Activated naive CD8-positive, alpha-beta T cell treated with anti-CD3 and anti-CD28 coated beads, Interleukin-2, amount 10 ng/mL, durations not matched to agents 7 days and 5 days (primary cell): ENCODE data around the gene FBLIM1. TPM values are rescaled to one million over a fixed set of nuclear protein-coding genes. Genes with fewer than 3 reads are reported as not detected.

Experiments used
- ATAC-seq: fragments of 150-1000 bp; cut with Tn5 transposase; one replicate; pipeline ENCODE4 v1.10.0; 2021; ENCODE audit warnings: low read depth, moderate library complexity
- POLR2A ChIA-PET: fragments of 350-600 bp; sonication (Branson Sonifier 250); formaldehyde crosslinking; loops from one replicate; lab custom pipeline; 2021; ENCODE audit warnings: antibody characterized with exemption; lab: Charles Lee
- DNase-seq: peaks from one replicate; pipeline ENCODE4 v3.0.0; 2021
- H3K27ac Mint-ChIP-seq: one replicate; pipeline ENCODE4 v1.8.0; 2022; ENCODE audit warnings: mild to moderate bottlenecking, mixed read lengths
- H3K27me3 Mint-ChIP-seq: one replicate; pipeline ENCODE4 v1.8.0; 2022; ENCODE audit warnings: mild to moderate bottlenecking, moderate library complexity, mixed read lengths
- H3K36me3 Mint-ChIP-seq: one replicate; pipeline ENCODE4 v1.8.0; 2021; ENCODE audit warnings: mild to moderate bottlenecking, mixed read lengths
- H3K4me1 Mint-ChIP-seq: one replicate; pipeline ENCODE4 v1.8.0; 2021; ENCODE audit warnings: mixed read lengths
- H3K4me3 Mint-ChIP-seq: one replicate; pipeline ENCODE4 v1.8.0; 2022; ENCODE audit warnings: mild to moderate bottlenecking, moderate library complexity, mixed read lengths
- H3K9me3 Mint-ChIP-seq: one replicate; pipeline ENCODE4 v1.8.0; 2021; ENCODE audit warnings: mixed read lengths
- total RNA-seq, 2 experiments: library from RNA; stranded (reverse); gene quantifications; one replicate each; pipeline ENCODE4 v1.2.3, GENCODE V29; 2021

FBLIM1 gene
- total RNA-seq, 2 experiments from 2014 or later, result 0.26 TPM; not detected in 1

GRCh38 chr1:15744122-15744679 lies 14.4 kb upstream of the FBLIM1 start:
- H3K36me3 Mint-ChIP-seq, result no peaks in the 10 kb centered on the region
- H3K9me3 Mint-ChIP-seq, result no peaks in the 10 kb centered on the region
- H3K4me1 Mint-ChIP-seq, result peaks cover 5% of the 10 kb centered on the region
- ATAC-seq, result no peak
- POLR2A ChIA-PET, result no interaction called here
- H3K4me3 Mint-ChIP-seq, result no peak overlapping the region
- H3K27me3 Mint-ChIP-seq, result no peaks in the 10 kb centered on the region
- DNase-seq, result no peak
- H3K27ac Mint-ChIP-seq, result no peak overlapping the region

- ATAC-seq, result no peak
- H3K9me3 Mint-ChIP-seq, result no peaks in the 10 kb centered on the region
- DNase-seq, result no peak
- H3K27ac Mint-ChIP-seq, result no peak overlapping the region
- no peaks in the 10 kb centered on the region for H3K36me3 Mint-ChIP-seq
- POLR2A ChIA-PET, result no interaction called here
- H3K4me1 Mint-ChIP-seq, result no peaks in the 10 kb centered on the region
- no peaks in the 10 kb centered on the region for H3K27me3 Mint-ChIP-seq
- no peak overlapping the region for H3K4me3 Mint-ChIP-seq
Measured at GRCh38 chr1:15747378-15747777, 11.2 kb upstream of the FBLIM1 start.

GRCh38 chr1:15748264-15748663 lies 10.3 kb upstream of the FBLIM1 start:
- POLR2A ChIA-PET, result no interaction called here
- Mint-ChIP-seq H3K4me1 (no peaks in the 10 kb centered on the region), H3K4me3 (no peak overlapping the region), H3K27me3 (peaks cover under 1% of the 10 kb centered on the region), H3K27ac (no peak overlapping the region), H3K9me3 (no peaks in the 10 kb centered on the region), H3K36me3 (no peaks in the 10 kb centered on the region)
- DNase-seq (no peak), ATAC-seq (no peak)

GRCh38 chr1:15748690-15749398 lies 9.8 kb upstream of the FBLIM1 start:
- Mint-ChIP-seq H3K36me3 (no peaks in the 10 kb centered on the region), H3K4me1 (no peaks in the 10 kb centered on the region), H3K4me3 (no peak overlapping the region), H3K27me3 (peaks cover 3% of the 10 kb centered on the region), H3K27ac (no peak overlapping the region), H3K9me3 (no peaks in the 10 kb centered on the region)
- ATAC-seq, result no peak
- no peak for DNase-seq
- POLR2A ChIA-PET, result no interaction called here

GRCh38 chr1:15749399-15750291 lies 8.9 kb upstream of the FBLIM1 start:
- Mint-ChIP-seq H3K4me1 (no peaks in the 10 kb centered on the region), H3K27ac (no peak overlapping the region), H3K27me3 (peaks cover 3% of the 10 kb centered on the region), H3K36me3 (no peaks in the 10 kb centered on the region), H3K4me3 (no peak overlapping the region), H3K9me3 (no peaks in the 10 kb centered on the region)
- DNase-seq (no peak), ATAC-seq (no peak)
- POLR2A ChIA-PET, result no interaction called here

- Mint-ChIP-seq H3K9me3 (no peaks in the 10 kb centered on the region), H3K4me3 (no peak overlapping the region), H3K4me1 (no peaks in the 10 kb centered on the region), H3K36me3 (no peaks in the 10 kb centered on the region), H3K27ac (no peak overlapping the region), H3K27me3 (peaks cover 11% of the 10 kb centered on the region)
- POLR2A ChIA-PET, result no interaction called here
- DNase-seq, result no peak
- no peak for ATAC-seq
Measured at GRCh38 chr1:15750924-15751323, 7.7 kb upstream of the FBLIM1 start.

GRCh38 chr1:15751717-15752116 lies 6.9 kb upstream of the FBLIM1 start:
- Mint-ChIP-seq H3K9me3 (no peaks in the 10 kb centered on the region), H3K4me3 (no peak overlapping the region), H3K4me1 (peaks cover 5% of the 10 kb centered on the region), H3K27ac (no peak overlapping the region), H3K27me3 (peaks cover 17% of the 10 kb centered on the region), H3K36me3 (no peaks in the 10 kb centered on the region)
- no peak for ATAC-seq
- POLR2A ChIA-PET, result no interaction called here
- DNase-seq, result no peak

GRCh38 chr1:15753776-15754175 lies 4.8 kb upstream of the FBLIM1 start:
- DNase-seq (no peak), ATAC-seq (no peak)
- POLR2A ChIA-PET, result no interaction called here
- Mint-ChIP-seq H3K27ac (no peak overlapping the region), H3K27me3 (peaks cover 32% of the 10 kb centered on the region), H3K9me3 (no peaks in the 10 kb centered on the region), H3K4me1 (peaks cover 7% of the 10 kb centered on the region), H3K36me3 (no peaks in the 10 kb centered on the region), H3K4me3 (no peak overlapping the region)

- no peak for ATAC-seq
- Mint-ChIP-seq H3K36me3 (no peaks in the 10 kb centered on the region), H3K4me3 (no peak overlapping the region), H3K9me3 (no peaks in the 10 kb centered on the region), H3K27ac (no peak overlapping the region), H3K4me1 (peaks cover 7% of the 10 kb centered on the region), H3K27me3 (peaks cover 41% of the 10 kb centered on the region)
- no peak for DNase-seq
- POLR2A ChIA-PET, result no interaction called here
Measured at GRCh38 chr1:15755021-15755645, 3.5 kb upstream of the FBLIM1 start.

GRCh38 chr1:15755646-15756040 lies 3.0 kb upstream of the FBLIM1 start:
- Mint-ChIP-seq H3K9me3 (no peaks in the 10 kb centered on the region), H3K4me1 (peaks cover 7% of the 10 kb centered on the region), H3K27ac (no peak overlapping the region), H3K36me3 (no peaks in the 10 kb centered on the region), H3K27me3 (peaks cover 46% of the 10 kb centered on the region), H3K4me3 (no peak overlapping the region)
- ATAC-seq (no peak), DNase-seq (no peak)
- POLR2A ChIA-PET, result no interaction called here

- Mint-ChIP-seq H3K36me3 (no peaks in the 10 kb centered on the region), H3K27ac (no peak overlapping the region), H3K9me3 (no peaks in the 10 kb centered on the region), H3K27me3 (peaks cover 52% of the 10 kb centered on the region), H3K4me3 (peak overlapping the region; percentile 5), H3K4me1 (peaks cover 7% of the 10 kb centered on the region)
- DNase-seq (no peak), ATAC-seq (no peak)
- POLR2A ChIA-PET, result no interaction called here
Measured at GRCh38 chr1:15756143-15757015, 2.2 kb upstream of the FBLIM1 start.

GRCh38 chr1:15757016-15757543 lies 1.5 kb upstream of the FBLIM1 start:
- Mint-ChIP-seq H3K4me3 (no peak overlapping the region), H3K36me3 (no peaks in the 10 kb centered on the region), H3K9me3 (no peaks in the 10 kb centered on the region), H3K27ac (no peak overlapping the region), H3K27me3 (peaks cover 57% of the 10 kb centered on the region), H3K4me1 (peaks cover 7% of the 10 kb centered on the region)
- ATAC-seq (peak; percentile 18), DNase-seq (no peak)
- POLR2A ChIA-PET, result no interaction called here
